ENCODE measurements around the gene AKAP12. TPM values are rescaled to one million over a fixed set of nuclear protein-coding genes. Genes with fewer than 3 reads are reported as not detected.

Gene AKAP12
- total and polyA plus RNA-seq, 2 donors (not counting 1 experiment from before 2014, with no cell fraction given) = 0.04 to 0.22 TPM

DNA sequence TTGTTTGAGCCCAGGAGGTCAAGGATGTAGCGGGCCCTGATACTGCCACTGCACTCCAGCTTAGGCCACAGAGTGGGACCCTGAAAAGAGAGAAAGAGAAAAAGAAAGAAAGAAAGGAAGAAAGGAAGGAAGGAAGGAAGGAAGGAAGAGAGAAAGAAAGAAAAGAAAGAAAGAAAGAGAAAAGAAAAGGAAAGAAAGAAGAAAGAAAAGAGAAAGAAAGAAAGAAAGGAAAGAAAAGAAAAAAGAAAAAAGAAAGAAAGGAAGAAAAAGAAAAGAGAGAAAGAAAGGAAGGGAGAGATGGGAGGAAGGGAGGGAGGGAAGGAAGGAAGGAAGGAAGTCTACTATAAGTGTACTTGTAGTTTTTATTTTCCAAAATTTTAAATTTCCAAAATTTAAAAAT is 42.2 kb upstream of the AKAP12 start:
- Histone ChIP-seq H3K9ac (ENCODE audit: low read length) (no peak overlapping the region), H2AFZ (ENCODE audit: insufficient read depth, low read depth, low read length, poor library complexity, severe bottlenecking) (no peak overlapping the region), H3K4me1 (ENCODE audit: control insufficient read depth in 2 of 2, insufficient read depth in 2 of 2, low read length in 2 of 2) (no peaks in the 10 kb centered on the region), H3K79me2 (ENCODE audit: control insufficient read depth, insufficient read depth, low read length) (no peaks in the 10 kb centered on the region), H3K36me3 (replicated peaks in 1 of 2; ENCODE audit: control extremely low read depth in 1 of 2, control insufficient read depth in 1 of 2, extremely low read depth in 1 of 2, insufficient read depth in 2 of 2, low read length in 1 of 2) (no peaks in the 10 kb centered on the region), H3K9me3 (ENCODE audit: control extremely low read depth in 1 of 3, control insufficient read depth in 2 of 3, insufficient read depth in 1 of 3, low read length in 2 of 3) (no peaks in the 10 kb centered on the region), H3K27me3 (replicated peaks in 1 of 4; ENCODE audit: control extremely low read depth in 1 of 4, control insufficient read depth in 3 of 4, insufficient read depth in 4 of 4, low read length in 3 of 4) (no peaks in the 10 kb centered on the region), H4K20me1 (ENCODE audit: control insufficient read depth, insufficient read depth, low read length, poor library complexity, severe bottlenecking) (no peaks in the 10 kb centered on the region), H3K4me2 (replicated peaks; ENCODE audit: low read depth, low read length, poor library complexity, severe bottlenecking) (no peak overlapping the region), H3K27ac (ENCODE audit: low read length in 2 of 2) (no peak overlapping the region), H3K4me3 (ENCODE audit: control extremely low read depth in 1 of 5, extremely low read depth in 1 of 5, insufficient read depth in 1 of 5, low read depth in 2 of 5, low read length in 4 of 5) (no peak overlapping the region)
- H3K27me3 Mint-ChIP-seq = peaks cover 5% of the 10 kb centered on the region
- H3K27ac Mint-ChIP-seq = no peak overlapping the region
- no peaks in the 10 kb centered on the region for H3K9me3 Mint-ChIP-seq (ENCODE audit: insufficient read depth)
- no peak overlapping the region for H3K4me3 Mint-ChIP-seq
- no peak for ATAC-seq (ENCODE audit: low read depth)
- intact Hi-C loops (cut with micrococcal nuclease) = no loop called here
- DNase-seq = no peak
- CTCF ChIA-PET = no interaction called here
- POLR2A ChIA-PET = no interaction called here
- 100% methylated on average over 1 of the region's 1 CpG for WGBS (ENCODE audit: insufficient coverage)
- peak; percentile 26 for TF ChIP-seq CTCF (IDR thresholded peaks at IDR 0.05)
- TF ChIP-seq EZH2 (IDR thresholded peaks at IDR 0.05; ENCODE audit: borderline replicate concordance, insufficient read depth, low read depth, low read length, poor library complexity, severe bottlenecking) = no peak
- H3K4me1 Mint-ChIP-seq = no peaks in the 10 kb centered on the region

- Histone ChIP-seq H3K4me1 (ENCODE audit: control insufficient read depth in 2 of 2, insufficient read depth in 2 of 2, low read length in 2 of 2) (no peaks in the 10 kb centered on the region), H3K27me3 (replicated peaks in 1 of 4; ENCODE audit: control extremely low read depth in 1 of 4, control insufficient read depth in 3 of 4, insufficient read depth in 4 of 4, low read length in 3 of 4) (no peaks in the 10 kb centered on the region), H3K79me2 (ENCODE audit: control insufficient read depth, insufficient read depth, low read length) (no peaks in the 10 kb centered on the region), H3K4me3 (ENCODE audit: control extremely low read depth in 1 of 5, extremely low read depth in 1 of 5, insufficient read depth in 1 of 5, low read depth in 2 of 5, low read length in 4 of 5) (no peak overlapping the region), H4K20me1 (ENCODE audit: control insufficient read depth, insufficient read depth, low read length, poor library complexity, severe bottlenecking) (no peaks in the 10 kb centered on the region), H3K27ac (ENCODE audit: low read length in 2 of 2) (no peak overlapping the region), H3K9me3 (ENCODE audit: control extremely low read depth in 1 of 3, control insufficient read depth in 2 of 3, insufficient read depth in 1 of 3, low read length in 2 of 3) (no peaks in the 10 kb centered on the region), H2AFZ (ENCODE audit: insufficient read depth, low read depth, low read length, poor library complexity, severe bottlenecking) (no peak overlapping the region), H3K9ac (ENCODE audit: low read length) (no peak overlapping the region), H3K36me3 (replicated peaks in 1 of 2; ENCODE audit: control extremely low read depth in 1 of 2, control insufficient read depth in 1 of 2, extremely low read depth in 1 of 2, insufficient read depth in 2 of 2, low read length in 1 of 2) (no peaks in the 10 kb centered on the region), H3K4me2 (replicated peaks; ENCODE audit: low read depth, low read length, poor library complexity, severe bottlenecking) (no peak overlapping the region)
- no peak for DNase-seq
- TF ChIP-seq EZH2 (IDR thresholded peaks at IDR 0.05; ENCODE audit: borderline replicate concordance, insufficient read depth, low read depth, low read length, poor library complexity, severe bottlenecking) (no peak), CTCF (IDR thresholded peaks at IDR 0.05) (no peak)
- Mint-ChIP-seq H3K27me3 (peaks cover 2% of the 10 kb centered on the region), H3K27ac (no peak overlapping the region), H3K9me3 (ENCODE audit: insufficient read depth) (no peaks in the 10 kb centered on the region), H3K4me3 (no peak overlapping the region), H3K4me1 (no peaks in the 10 kb centered on the region)
- WGBS (ENCODE audit: insufficient coverage) = no CpG with 5 or more reads among the region's 1 CpG
- POLR2A ChIA-PET = no interaction called here
- ATAC-seq (ENCODE audit: low read depth) = no peak
- CTCF ChIA-PET = no interaction called here
- intact Hi-C loops (cut with micrococcal nuclease) = no loop called here
Observed at GRCh38 chr6:151199991-151200390, 39.8 kb upstream of the AKAP12 start.

Measured in B cell (primary cell).